Measurements from ENCODE around the gene RNF103. TPM values are rescaled to one million over a fixed set of nuclear protein-coding genes. Genes with fewer than 3 reads are reported as not detected.

RNF103 gene
- total and polyA plus RNA-seq, 2 of the 13 experiments (the other 11 are each of a cell fraction or from before 2014, with no cell fraction given): 19.8 to 21.1 TPM

GRCh38 chr2:86623494-86624266 is at the start of gene RNF103 (continued):
- TF ChIP-seq, protein P1, sequence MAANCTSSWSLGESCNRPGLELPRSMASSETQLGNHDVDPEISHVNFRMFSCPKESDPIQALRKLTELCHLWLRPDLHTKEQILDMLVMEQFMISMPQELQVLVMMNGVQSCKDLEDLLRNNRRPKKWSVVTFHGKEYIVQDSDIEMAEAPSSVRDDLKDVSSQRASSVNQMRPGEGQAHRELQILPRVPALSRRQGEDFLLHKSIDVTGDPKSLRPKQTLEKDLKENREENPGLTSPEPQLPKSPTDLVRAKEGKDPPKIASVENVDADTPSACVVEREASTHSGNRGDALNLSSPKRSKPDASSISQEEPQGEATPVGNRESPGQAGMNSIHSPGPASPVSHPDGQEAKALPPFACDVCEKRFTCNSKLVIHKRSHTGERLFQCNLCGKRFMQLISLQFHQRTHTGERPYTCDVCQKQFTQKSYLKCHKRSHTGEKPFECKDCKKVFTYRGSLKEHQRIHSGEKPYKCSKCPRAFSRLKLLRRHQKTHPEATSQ (CRISPR knock-in tag; IDR thresholded peaks at IDR 0.05; ENCODE audit: borderline replicate concordance): peak; percentile 61; the same call in 1 of the 2 replicates
- TF ChIP-seq NFKB2 (CRISPR knock-in tag; IDR thresholded peaks at IDR 0.05; ENCODE audit: borderline replicate concordance) (peak; percentile 57; the same call in 1 of the 2 replicates), RBM39 (IDR thresholded peaks at IDR 0.05; ENCODE audit: low read depth, low read length, poor library complexity, severe bottlenecking) (peak; percentile 65), MLLT10 (CRISPR knock-in tag; IDR thresholded peaks at IDR 0.05) (no peak), STAT5B (CRISPR knock-in tag; IDR thresholded peaks at IDR 0.05) (peak; percentile 76), GABPA (IDR thresholded peaks at IDR 0.05; ENCODE audit: low read depth, low read length) (no peak), GABPA (CRISPR knock-in tag; IDR thresholded peaks at IDR 0.05; ENCODE audit: low read depth) (no peak), DMAP1 (CRISPR knock-in tag; IDR thresholded peaks at IDR 0.05) (peak; percentile 69; the same call in 1 of the 2 replicates), SIX4 (CRISPR knock-in tag; IDR thresholded peaks at IDR 0.05) (no peak), ZNF329 (CRISPR knock-in tag; IDR thresholded peaks at IDR 0.05; ENCODE audit: low read depth) (0 out of 2 replicates have a peak, but pooled peaks have one; percentile 43), ZNF331 (CRISPR knock-in tag; IDR thresholded peaks at IDR 0.05) (peak; percentile 87), ZNF713 (CRISPR knock-in tag; IDR thresholded peaks at IDR 0.05) (0 out of 2 replicates have a peak, but pooled peaks have one; percentile 74), ZNF407 (CRISPR knock-in tag; IDR thresholded peaks at IDR 0.05; ENCODE audit: not compliant biosample characterization) (peak; percentile 76), BRCA1 (CRISPR knock-in tag; IDR thresholded peaks at IDR 0.05) (peak; percentile 50; the same call in 1 of the 2 replicates), HNRNPLL (IDR thresholded peaks at IDR 0.05; ENCODE audit: low read depth, low read length, poor library complexity, severe bottlenecking) (peak; percentile 91)
- TF ChIP-seq, protein P2, sequence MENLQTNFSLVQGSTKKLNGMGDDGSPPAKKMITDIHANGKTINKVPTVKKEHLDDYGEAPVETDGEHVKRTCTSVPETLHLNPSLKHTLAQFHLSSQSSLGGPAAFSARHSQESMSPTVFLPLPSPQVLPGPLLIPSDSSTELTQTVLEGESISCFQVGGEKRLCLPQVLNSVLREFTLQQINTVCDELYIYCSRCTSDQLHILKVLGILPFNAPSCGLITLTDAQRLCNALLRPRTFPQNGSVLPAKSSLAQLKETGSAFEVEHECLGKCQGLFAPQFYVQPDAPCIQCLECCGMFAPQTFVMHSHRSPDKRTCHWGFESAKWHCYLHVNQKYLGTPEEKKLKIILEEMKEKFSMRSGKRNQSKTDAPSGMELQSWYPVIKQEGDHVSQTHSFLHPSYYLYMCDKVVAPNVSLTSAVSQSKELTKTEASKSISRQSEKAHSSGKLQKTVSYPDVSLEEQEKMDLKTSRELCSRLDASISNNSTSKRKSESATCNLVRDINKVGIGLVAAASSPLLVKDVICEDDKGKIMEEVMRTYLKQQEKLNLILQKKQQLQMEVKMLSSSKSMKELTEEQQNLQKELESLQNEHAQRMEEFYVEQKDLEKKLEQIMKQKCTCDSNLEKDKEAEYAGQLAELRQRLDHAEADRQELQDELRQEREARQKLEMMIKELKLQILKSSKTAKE (CRISPR knock-in tag; IDR thresholded peaks at IDR 0.05; ENCODE audit: borderline replicate concordance): peak; percentile 83
- TF ChIP-seq, protein P3, sequence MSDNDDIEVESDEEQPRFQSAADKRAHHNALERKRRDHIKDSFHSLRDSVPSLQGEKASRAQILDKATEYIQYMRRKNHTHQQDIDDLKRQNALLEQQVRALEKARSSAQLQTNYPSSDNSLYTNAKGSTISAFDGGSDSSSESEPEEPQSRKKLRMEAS (IDR thresholded peaks at IDR 0.05): peak; percentile 96

Data from HepG2 (cell line).